NOMO-1 treated with DMSO at 0.1 percent for 48 hours (cell line): Measurements from ENCODE around the gene SHC3.
A peak's percentile ranks its signal among the peaks of the same experiment; 100 is the strongest.

Experiments
- DNase-seq: peaks from one replicate; lab custom pipeline; 2025; ENCODE audit not compliant: unreplicated experiment; lab: John Stamatoyannopoulos, UW

SHC3 gene

DNA sequence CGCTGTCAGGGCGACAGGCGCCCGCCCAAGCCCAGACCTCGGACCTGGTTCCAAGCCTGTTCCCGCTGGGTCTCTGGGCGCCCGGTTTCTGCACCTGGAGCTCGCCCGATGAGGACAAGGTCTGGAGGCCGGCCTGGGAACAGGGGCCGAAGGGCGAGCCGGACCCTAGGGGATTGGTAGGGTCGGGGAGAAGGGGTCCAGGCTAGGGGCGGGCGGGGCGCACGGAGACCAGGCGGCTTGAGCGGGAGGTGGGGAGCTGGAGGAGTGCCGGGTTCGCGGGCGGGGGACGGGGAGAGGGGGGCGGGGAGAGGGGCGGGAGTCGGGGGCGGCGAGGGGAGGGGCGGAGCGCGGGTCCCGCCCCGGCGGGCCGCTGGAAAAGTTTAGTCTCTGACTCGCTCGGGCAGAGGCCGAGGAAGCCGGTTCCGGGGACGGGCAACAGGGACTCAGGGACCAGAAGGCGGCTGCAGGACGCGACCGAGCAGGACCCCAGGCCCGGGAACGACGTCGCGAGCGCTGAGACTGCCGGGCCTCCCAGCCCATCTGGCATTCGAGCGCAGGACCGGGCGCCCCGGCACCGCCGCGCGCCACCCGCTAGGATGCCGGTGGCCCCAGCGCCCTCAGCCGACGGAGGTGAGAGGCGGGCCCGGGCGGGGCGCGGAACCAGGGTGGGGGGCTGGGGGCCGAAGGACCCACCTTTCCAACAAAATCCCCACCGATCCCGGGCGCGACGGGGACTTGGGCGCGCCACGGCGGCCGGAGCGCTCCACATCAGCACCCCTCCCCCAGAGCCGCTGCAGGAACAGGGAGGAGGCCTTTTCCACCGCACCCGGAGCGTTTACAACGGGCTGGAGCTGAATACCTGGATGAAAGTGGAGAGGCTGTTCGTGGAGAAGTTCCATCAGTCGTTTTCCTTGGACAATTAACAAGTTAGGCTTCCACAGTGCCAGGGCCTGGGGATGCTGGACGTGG, 187.3 kb downstream of the SHC3 start, which contains the start of gene S1PR3:
S1PR3 (plus strand) TSS at position 403 of the 969 bp plus-strand sequence. CDS start 9,733 bp downstream, outside the sequence.
- no peak for DNase-seq

- DNase-seq: no peak
These were observed 187.9 kb downstream of the SHC3 start for GRCh38 chr9:88990729-88991065.

GRCh38 chr9:88990041-88990728, 188.4 kb downstream of the SHC3 start:
- no peak for DNase-seq

DNA sequence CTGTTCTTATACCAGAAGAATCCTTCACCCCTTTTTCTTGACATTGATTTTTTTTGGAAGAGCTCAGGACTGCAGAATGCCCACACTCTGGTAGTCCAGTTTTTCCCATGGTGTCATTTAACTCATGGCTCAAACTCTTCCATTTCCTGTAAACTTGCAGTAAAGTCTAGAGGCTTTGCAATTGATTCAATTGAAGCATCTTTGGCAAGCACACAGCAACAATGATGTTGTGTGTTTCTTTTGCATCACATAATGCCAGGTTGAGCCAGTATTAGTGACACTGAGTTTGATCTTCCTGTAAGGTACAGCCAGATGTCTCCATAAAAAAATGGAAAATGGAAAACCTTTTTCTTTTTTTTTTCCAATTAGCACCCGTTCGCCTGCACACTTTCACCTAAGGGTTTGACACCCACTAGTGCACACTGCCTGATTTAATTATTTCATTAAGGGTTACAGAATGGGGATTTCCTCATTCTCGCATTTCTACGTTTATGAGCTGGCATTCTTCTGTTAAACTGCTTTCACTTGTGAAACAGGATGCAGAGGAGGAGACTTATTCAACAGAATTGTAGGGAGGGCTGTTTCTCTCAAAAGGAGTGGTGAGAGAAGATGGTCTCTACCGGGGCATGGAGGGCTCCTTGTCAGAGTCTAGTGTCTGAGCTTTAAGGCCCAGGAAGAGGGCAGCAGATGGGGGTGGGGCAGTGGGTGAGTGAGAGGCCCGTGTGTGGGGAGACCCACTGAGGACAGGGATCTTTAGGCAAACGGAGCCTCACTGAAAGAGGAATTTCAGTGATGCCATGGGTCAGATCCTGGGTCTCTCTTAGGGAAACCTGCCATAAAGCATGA, 189.6 kb downstream of the SHC3 start:
- DNase-seq: peak; percentile 67

DNA sequence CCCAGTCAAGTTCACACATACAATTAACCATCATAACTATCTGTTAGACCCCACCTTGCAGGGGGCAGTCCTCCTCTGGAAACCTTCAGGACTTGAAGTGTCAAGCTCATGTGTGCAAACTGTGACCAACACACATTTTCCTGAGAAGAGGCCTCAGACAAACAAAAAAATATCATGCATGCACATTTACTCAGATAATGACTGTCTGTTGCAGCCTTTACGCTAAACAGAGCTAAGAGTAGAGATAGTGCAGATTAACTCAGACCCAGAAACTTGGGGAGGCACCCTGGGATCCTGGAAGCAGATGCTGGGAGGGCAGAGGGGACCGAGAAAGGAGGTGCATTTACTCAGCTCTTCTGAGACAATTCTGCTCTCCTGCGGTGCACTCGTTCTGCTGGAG, 191.0 kb downstream of the SHC3 start:
- DNase-seq: no peak

DNA sequence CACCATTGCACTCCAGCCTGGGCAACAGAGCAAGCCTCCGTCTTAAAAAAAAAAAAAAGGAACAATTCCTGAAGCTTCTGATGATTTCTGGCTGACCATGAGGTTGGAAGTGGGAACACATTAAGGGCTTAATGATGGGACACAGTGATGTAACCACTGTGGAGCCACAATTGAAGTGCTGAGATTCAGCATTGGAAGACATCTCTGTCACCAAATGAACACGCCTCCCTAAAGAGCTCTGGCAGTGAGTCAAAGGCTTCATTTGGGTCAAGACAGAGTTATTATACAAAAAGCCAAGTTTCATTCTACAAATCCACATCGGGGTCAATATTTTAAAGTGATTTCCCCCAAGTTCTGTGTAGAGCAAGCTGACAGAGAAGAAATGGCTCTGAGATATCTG, 191.8 kb downstream of the SHC3 start:
- DNase-seq: no peak

DNA sequence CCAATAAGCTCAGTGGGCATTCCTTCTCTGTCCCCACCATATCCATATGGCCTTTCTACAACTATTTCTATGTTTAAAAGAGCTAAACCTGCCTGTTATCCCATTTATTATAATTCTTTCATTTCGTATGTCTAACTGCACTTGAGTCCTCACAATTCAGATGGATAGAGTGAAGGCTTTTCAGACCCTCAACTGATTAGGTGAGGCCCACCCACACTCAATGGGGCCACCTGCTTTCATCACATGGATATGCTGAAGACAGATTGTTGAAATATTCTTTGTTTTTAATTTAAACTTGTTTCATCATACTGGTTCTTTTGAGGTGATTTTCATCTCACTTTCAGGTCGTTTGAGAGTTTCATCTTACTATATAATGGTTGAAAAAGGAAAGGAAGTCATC, 193.0 kb downstream of the SHC3 start:
- DNase-seq: no peak

DNA sequence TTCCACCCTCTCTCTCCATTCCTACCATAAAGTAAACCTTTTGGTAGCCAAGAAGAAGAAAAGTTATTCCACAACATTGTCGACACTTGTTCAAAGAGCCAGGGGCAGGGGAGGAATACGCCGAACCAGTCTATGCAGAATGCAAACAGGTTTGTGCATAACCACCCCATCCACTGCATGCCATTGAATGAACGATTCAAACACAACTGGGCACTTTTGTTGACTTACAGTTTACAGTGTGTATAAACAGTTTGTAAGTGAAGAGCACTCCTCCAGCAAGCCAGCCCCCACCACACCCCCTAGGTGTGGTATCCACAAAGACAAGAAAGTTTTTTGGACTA, 194.1 kb downstream of the SHC3 start:
- DNase-seq: no peak

- no peak for DNase-seq
These were observed 194.6 kb downstream of the SHC3 start for GRCh38 chr9:88983865-88984542.

- no peak for DNase-seq
These were observed 197.8 kb downstream of the SHC3 start for GRCh38 chr9:88980740-88981203.

GRCh38 chr9:88979791-88980190, 198.8 kb downstream of the SHC3 start:
- no peak for DNase-seq

GRCh38 chr9:88979021-88979420, 199.6 kb downstream of the SHC3 start:
- DNase-seq: no peak

DNA sequence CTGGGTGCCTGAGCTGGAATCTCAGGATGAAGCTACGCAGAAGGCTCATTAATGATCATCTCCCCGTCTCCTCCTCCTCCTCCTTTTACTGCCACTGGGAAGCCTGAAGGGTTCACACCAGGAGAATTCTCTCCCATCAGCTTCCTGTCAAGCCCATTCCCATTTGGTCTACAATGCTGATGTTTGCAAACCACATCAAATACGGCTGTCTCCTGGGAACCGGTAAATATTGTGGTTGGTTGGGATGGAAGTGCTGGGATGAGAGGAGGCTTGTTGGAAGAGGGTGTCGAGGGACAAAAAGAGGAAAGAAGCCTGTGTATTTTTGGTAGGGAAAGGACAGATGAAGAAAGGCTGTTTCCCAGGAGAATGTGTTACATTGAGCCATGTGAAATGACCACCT, 200.6 kb downstream of the SHC3 start:
- DNase-seq: no peak

DNA sequence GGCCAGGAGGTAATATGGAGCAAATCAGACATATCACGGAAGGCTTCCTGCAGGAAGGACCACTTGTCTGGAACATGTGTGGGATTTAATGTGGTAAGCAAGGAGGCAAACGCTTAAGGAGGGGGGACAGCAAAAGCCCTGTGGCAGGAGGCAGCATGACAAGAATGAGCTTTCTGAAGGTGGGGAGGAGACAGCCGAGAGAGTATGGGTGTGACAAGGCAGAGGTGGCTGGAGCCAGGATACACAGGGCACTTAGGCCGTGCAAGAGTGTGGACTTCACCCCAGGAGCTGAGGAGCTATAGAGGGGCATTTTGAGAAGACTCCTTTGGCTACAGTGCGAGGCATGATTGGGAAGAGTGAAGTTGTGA, 201.7 kb downstream of the SHC3 start:
- DNase-seq: no peak

DNA sequence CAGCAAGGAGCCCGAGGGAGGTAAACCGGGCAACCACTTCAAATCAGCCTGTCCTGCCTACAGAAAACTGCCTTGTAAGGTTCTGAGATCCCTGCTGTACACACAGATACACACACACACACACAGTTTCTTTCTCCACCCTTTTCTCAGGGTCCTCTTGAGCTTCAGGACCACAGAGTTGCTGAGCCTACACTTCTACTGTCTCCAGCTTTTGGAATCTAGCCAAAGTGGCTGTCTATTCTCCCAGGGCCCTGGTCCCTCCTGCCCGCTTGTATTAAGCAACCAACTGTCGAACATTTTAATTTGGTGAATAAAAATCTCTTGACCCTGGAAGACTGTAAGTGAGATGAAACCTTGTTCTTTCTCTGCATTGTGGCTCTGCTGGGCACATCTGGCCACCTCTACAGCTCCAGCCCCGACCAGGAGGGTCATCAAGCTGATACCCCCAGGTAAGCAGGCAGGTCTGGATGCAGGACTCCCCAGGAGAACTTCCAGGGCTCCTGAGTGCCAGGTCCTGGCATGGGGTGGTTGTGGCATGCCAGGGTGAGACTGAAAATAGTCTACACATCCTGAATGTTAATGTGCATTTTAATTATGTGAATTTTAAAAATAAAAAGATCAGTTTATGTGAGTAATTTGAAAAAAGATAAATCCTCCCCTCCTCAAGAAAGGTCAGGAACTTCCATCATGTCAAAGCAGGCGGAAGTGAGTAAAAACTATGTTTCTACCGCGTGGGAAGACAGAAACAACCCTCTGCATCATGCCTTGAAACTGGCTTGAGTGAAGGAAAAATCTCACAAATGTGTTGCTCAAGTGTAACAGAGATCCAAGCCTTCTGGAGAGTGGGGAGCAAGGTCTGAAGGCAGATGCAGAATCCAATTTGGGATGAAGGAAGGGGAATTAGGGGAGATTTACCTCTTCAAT, 202.4 kb downstream of the SHC3 start:
- no peak for DNase-seq

- DNase-seq: no peak
These were observed 204.0 kb downstream of the SHC3 start for GRCh38 chr9:88974641-88975040.

GRCh38 chr9:88973281-88974045, 205.2 kb downstream of the SHC3 start:
- DNase-seq: no peak

GRCh38 chr9:88972401-88972800, 206.2 kb downstream of the SHC3 start:
- DNase-seq: no peak
